SK-N-DZ (cell line): ENCODE data around the gene FILIP1L.

Experiments
- DNase-seq: peaks from one replicate; pipeline ENCODE4 v3.0.0-alpha.2; 2015; ENCODE audit warnings: low spot score

FILIP1L gene

DNA sequence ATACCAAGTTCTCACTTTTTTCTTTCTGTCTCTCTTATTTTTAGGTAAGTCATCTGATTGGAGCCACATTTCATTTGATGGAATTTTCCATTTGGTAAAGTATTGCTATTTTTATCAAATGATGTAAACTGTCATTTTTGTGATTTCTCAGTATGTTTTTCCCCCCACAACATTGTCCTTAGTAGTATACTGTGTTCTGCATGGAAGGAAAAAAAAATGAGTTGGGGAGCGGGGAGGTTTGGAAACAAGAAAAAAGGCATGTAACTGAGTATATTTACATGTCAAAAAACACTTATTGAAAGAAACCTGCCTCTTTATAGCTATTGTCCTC, 104.2 kb downstream of the FILIP1L start:
- no peak for DNase-seq

DNA sequence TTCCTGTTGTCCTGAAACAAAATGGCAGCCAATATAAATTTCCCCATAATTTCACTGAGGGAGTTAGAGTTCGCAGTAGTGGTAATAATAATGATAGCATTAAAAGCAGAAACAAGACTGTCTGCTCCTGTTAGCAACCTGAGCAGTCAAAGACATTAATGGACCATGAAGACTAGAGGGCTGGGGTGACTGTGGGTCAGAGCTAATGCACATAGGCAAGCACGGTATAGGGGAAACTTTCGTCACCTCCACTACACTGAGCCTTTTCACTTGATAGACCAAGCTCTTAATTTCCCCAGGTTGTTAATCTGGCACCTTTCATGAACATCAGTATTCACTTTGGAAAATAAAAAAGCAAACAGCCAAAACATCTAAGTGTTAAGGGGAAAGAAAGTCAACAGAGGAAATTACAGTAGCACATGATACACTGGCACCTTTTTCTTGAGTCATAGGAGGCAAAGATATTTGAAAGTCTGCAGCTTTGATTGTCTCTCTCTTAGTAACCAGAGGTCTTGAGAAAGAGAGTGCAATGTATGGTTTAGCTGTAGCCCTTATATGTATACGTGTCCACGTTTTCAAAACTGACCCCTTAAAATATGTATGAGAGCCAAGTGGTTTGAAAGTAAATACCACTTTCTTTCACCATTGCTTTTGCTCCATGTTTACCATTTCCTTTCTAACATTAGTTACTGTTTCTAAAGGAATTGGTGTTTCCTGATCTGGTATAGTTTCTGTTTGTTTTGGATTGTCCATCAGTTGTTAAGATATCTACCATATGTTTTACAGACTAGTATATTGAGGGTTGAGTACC, 104.8 kb downstream of the FILIP1L start:
- no peak for DNase-seq

DNA sequence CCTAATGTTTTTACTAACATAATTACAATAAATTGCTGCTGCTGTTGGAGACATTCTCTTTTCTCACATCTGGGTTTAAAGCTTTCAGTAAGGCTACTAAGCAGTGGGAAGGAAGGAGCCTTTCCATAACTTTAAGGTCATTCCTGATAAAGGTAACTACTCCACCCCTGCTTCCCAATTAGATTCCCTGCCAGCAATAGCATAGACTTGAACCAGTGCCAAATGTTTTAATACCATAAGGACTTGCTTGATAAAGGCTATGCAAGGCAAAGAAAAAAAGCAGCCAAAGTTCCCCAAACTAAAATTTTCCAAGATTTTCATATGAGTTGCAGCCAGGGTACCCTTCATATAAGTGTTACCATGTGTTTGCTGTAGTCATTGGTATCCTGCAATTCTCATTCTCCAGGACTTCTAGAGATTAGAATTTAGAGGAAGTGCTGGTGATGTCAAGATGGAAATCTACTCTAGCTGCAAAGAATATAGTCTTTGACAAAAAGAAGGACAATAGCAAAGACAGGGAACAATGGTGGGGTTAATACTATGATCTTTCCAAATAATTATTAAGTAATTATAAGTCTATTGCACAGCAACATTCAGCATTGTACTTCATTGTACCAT, 106.1 kb downstream of the FILIP1L start:
- no peak for DNase-seq

DNA sequence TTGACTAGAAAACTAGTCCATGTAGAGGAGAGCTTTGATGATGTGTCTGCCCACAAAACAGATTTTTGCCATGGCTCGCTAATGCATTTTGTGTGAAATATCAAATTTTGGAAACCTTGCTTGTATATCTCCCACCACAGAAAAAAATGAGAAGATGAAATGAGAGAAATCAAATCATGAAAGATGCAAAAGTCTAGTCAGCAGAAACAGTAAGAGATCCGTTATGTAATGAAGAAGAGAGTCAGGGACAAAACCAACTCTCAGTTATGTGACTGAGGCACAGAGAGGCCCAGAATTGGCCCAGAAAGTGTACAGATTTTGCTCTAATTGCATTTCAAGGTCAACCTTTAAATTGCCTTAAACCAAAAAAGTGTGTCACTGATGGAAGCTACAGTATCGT, 107.0 kb downstream of the FILIP1L start:
- DNase-seq: no peak

- DNase-seq: no peak
Observed at GRCh38 chr3:100006570-100007271, 107.6 kb downstream of the FILIP1L start.

GRCh38 chr3:100005665-100006393, 108.5 kb downstream of the FILIP1L start:
- no peak for DNase-seq

- DNase-seq: no peak
Observed at GRCh38 chr3:100004931-100005330, 109.4 kb downstream of the FILIP1L start.

- no peak for DNase-seq
Observed at GRCh38 chr3:100003609-100004503, 110.4 kb downstream of the FILIP1L start.

GRCh38 chr3:100002599-100003350, 111.5 kb downstream of the FILIP1L start:
- DNase-seq: peak; percentile 14

GRCh38 chr3:100001526-100002270, 112.6 kb downstream of the FILIP1L start:
- DNase-seq: peak; percentile 11

DNA sequence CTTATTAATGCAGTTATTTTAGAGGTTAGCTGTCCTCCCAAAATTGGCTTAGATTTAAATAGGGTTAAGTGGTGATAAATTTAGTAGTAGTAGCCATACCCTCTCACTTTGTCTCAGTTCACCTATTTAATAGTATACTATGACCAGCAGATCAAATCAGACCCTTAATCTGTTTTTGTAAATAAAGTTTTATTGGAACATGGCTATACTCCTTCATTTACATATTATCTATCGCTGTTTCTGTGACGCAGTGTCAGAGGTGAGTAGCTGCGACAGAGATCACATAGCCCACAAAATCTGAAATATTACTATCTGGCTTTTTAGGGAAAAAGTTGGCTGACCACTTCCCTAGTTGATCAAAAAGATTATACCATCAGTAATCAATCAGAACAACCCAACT, 113.2 kb downstream of the FILIP1L start:
- no peak for DNase-seq

DNA sequence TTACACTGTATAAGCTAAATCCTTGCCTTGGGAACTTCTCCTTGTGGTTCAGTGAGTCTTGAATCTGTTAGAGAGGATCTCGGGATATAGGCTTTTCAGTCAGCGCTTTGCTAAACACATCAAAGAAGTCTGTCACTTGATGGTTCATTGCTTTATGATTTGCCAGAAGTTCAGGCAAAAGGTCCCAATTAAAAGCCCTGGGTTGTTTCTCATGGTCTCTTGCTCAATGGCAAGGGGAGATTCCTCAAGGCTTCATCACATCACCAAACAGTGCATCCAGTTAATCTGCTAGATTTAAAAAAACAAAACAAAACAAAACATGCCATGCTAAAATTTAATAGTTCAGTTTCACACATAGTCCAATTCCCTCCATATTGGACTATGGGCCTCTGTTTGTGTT, 114.8 kb downstream of the FILIP1L start:
- no peak for DNase-seq

- DNase-seq: no peak
Observed at GRCh38 chr3:99997293-99997692, 117.0 kb downstream of the FILIP1L start.

GRCh38 chr3:99990179-99990578, 124.1 kb downstream of the FILIP1L start:
- DNase-seq: no peak

- no peak for DNase-seq
Observed at GRCh38 chr3:99984668-99985067, 129.6 kb downstream of the FILIP1L start.

DNA sequence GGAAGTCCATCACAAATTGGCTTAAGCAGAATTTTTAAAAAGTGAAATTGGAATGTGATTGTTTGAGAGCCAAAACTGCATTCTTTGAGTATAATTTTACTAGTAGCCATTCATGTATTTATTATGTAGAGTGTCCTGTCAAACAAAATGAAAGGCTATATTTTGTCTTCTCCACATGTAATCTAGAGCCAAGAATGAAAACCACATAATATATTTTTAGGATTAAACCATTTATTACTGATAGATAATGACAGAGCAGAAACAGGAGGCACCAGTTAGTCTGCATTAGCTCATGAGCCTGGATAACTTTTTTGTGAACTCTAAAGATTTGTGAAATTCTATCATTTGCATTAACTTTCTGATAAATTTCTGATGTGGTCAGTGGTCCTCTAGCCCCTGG, 130.2 kb downstream of the FILIP1L start:
- DNase-seq: no peak

DNA sequence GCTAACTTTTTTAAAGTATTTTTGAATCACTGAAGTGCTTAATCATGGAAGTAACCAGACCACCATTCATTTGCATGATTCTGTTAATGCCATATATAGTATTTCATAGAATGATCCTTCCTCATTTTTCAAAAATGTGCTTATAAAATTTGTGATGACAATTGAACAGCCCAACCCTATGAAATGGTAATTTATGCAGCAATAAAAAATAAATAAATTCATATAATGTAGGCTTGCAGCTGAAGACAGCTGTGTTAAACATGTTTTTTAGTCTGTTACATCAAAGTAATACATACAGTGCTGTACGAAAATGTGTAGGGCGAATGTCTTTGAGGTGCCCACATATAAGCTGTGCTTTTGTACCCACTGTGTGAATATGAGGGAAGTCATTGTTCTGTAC, 131.7 kb downstream of the FILIP1L start:
- no peak for DNase-seq

DNA sequence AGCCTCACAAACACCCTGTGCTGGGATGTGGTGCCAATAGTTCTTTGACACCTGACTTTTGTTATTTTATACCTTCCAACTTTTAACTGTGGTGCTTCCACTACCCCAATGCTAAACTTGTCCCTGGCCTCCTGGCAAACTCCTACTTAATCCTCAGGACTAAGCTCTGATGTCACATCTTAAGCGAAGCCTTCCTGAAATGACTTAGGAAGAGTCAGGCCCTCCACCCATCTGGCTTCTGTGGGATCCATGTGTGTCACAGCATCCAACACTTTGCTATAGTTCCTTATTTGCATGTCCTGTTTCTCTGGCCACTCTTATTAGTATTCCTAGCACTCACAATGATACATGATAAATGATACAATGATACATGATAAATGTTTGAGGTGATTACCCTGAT, 133.2 kb downstream of the FILIP1L start:
- DNase-seq: no peak

DNA sequence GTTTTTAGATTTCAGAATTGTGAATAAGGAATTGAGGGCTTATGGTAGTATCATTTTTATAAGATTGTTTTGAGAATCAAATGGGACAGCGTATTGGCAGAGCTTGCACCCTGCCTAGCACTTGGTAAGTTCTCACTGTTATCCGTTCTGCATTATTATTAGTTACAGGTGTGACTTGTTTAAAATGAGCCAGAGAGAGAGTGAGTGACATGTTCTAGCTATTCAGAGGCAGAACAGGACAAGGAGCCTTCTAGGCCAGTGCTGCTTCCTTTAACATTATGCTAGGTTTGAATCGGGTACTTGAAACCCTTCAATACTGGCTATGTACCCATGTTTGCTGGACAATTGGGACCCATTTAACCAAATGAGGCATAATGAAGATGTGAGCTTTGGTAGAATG, 133.7 kb downstream of the FILIP1L start:
- no peak for DNase-seq

- DNase-seq: no peak
Observed at GRCh38 chr3:99978221-99978620, 136.1 kb downstream of the FILIP1L start.
